Neutrophil (primary cell): ENCODE data around the gene PDRG1.

Source experiments
- H3K27ac ChIP-seq: fragments of 200-600 bp; sonication (generic); 2 replicates; pipeline ENCODE4 v1.5.1; 2016; ENCODE audit warnings: mild to moderate bottlenecking, moderate library complexity
- H3K27me3 ChIP-seq: fragments of 200-600 bp; sonication (generic); 2 replicates; pipeline ENCODE4 v1.6.0; 2016; ENCODE audit warnings: mild to moderate bottlenecking
- H3K36me3 ChIP-seq: fragments of 200-600 bp; sonication (generic); 2 replicates; pipeline ENCODE4 v1.5.1; 2017
- H3K4me1 ChIP-seq, 2 experiments: fragments of 200-600 bp in 1 of 2; sonication (generic) in 1 of 2; 1 replicate in 1 of 2; 2 replicates in 1 of 2; pipeline versions ENCODE4 v1.5.1 to v1.6.1; 2013 to 2016; ENCODE audit warnings: low read depth in 1 of 2, low read length in 1 of 2, mild to moderate bottlenecking in 1 of 2, moderate library complexity in 1 of 2; ENCODE audit not compliant: control insufficient read depth in 1 of 2, insufficient read depth in 1 of 2
- H3K4me3 ChIP-seq, 2 experiments: fragments of 200-600 bp in 1 of 2; sonication (generic) in 1 of 2; 1 replicate in 1 of 2; 2 replicates in 1 of 2; pipeline ENCODE4 v1.5.1; 2013 to 2016; ENCODE audit warnings: low read depth in 1 of 2, low read length in 1 of 2, mild to moderate bottlenecking in 1 of 2, moderate library complexity in 1 of 2
- H3K9me3 ChIP-seq: fragments of 200-600 bp; sonication (generic); 2 replicates; pipeline ENCODE4 v1.5.1; 2016
- CTCF ChIP-seq: fragments of 200-600 bp; sonication (generic); IDR thresholded peaks from 2 replicates; pipeline ENCODE4 v1.5.1; 2016; ENCODE audit warnings: antibody characterized with exemption

The PDRG1 gene

GRCh38 chr20:31953556-31954148 is 1.8 kb upstream of the PDRG1 start:
- Histone ChIP-seq H3K27me3 (peaks cover 42% of the 10 kb centered on the region), H3K4me3 (no peak overlapping the region), H3K36me3 (peaks cover 5% of the 10 kb centered on the region), H3K9me3 (no peaks in the 10 kb centered on the region), H3K27ac (no peak overlapping the region), H3K4me1 (peaks cover 10 to 15% of the 10 kb centered on the region in 2 experiments)
- no peak for TF ChIP-seq CTCF

- Histone ChIP-seq H3K4me1 (peaks cover 10 to 15% of the 10 kb centered on the region in 2 experiments), H3K36me3 (peaks cover 30% of the 10 kb centered on the region), H3K27ac (peak overlapping the region; percentile 64), H3K27me3 (peaks cover 21% of the 10 kb centered on the region), H3K9me3 (no peaks in the 10 kb centered on the region), H3K4me3 (peak overlapping the region; percentile 90 to 94)
- no peak for TF ChIP-seq CTCF
These were observed 680 bp downstream of the PDRG1 start for GRCh38 chr20:31951203-31951529.

GRCh38 chr20:31949877-31950646 is 1.8 kb downstream of the PDRG1 start:
- Histone ChIP-seq H3K27me3 (peaks cover 10% of the 10 kb centered on the region), H3K4me3 (no peak overlapping the region)

DNA sequence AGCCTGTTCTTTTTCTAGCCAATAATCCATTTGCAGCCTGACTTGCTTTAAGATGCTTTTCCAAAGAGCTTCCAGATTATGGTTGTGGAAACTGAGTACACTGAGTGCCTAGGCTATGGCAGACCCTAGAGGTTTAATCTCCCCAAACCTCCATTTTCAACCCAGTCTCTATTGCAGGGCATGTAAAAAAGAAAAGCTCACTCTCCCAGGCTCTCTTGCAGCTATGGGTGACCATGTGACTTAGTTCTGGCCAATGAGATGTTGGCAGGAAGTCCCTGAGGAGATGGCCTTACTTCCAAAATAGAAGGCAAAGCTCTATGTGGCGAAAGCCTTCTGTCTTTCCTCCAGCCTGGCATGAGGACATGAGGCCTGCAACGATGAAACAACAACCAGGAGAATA is 3.8 kb downstream of the PDRG1 start:
- no peak for TF ChIP-seq CTCF
- Histone ChIP-seq H3K36me3 (peaks cover 62% of the 10 kb centered on the region), H3K27me3 (peaks cover under 1% of the 10 kb centered on the region), H3K4me3 (no peak overlapping the region), H3K27ac (no peak overlapping the region), H3K9me3 (no peaks in the 10 kb centered on the region), H3K4me1 (peaks cover 10 to 15% of the 10 kb centered on the region in 2 experiments)

More at GRCh38 chr20:31949877-31950646, 1.8 kb downstream of the PDRG1 start:
- no peak overlapping the region for H3K27ac ChIP-seq
- H3K36me3 ChIP-seq = peaks cover 41% of the 10 kb centered on the region
- H3K9me3 ChIP-seq = no peaks in the 10 kb centered on the region
- TF ChIP-seq CTCF = no peak
- peaks cover 10 to 15% of the 10 kb centered on the region in 2 experiments for H3K4me1 ChIP-seq

DNA sequence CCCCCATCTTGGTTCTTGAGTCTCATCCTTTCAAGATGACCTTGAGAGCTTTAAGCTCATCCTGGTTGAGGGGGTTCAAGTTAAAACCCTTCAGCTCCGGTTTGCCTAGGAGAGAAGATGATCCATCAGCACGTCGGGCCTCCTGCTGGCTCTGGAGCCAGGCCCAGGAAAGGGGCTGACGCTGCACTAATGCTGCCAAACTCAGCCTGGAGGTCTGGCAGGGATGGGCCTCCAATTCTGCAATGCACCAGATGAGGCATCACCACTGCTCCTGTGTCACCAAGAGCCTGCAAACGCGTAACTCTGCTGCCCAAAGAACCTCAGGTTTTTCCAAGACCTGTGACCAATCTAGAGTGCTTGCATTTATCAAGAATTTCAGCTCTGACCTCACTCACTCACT is 6.1 kb downstream of the PDRG1 start:
- Histone ChIP-seq H3K27ac (no peak overlapping the region), H3K4me1 (peaks cover 2 to 3% of the 10 kb centered on the region in 2 experiments), H3K4me3 (no peak overlapping the region), H3K27me3 (no peaks in the 10 kb centered on the region), H3K36me3 (peaks cover 66% of the 10 kb centered on the region), H3K9me3 (no peaks in the 10 kb centered on the region)
- no peak for TF ChIP-seq CTCF
